Measurements from ENCODE around the gene ZDHHC5. TPM values are rescaled to one million over a fixed set of nuclear protein-coding genes. Genes with fewer than 3 reads are reported as not detected.

The ZDHHC5 gene
- total and polyA plus RNA-seq, 2 of the 13 experiments (the other 11 are each of a cell fraction or from before 2014, with no cell fraction given), result 26.6 to 34.0 TPM

- TF ChIP-seq ELK4 (CRISPR knock-in tag; IDR thresholded peaks at IDR 0.05; ENCODE audit: borderline replicate concordance) (0 out of 2 replicates have a peak, but pooled peaks have one; percentile 67), ZNF564 (CRISPR knock-in tag; IDR thresholded peaks at IDR 0.05) (peak; percentile 73), POLR2AphosphoS5 (IDR thresholded peaks at IDR 0.05; ENCODE audit: low read depth, low read length) (peak; percentile 71), SMARCC2 (IDR thresholded peaks at IDR 0.05) (no peak), HOMEZ (CRISPR knock-in tag; IDR thresholded peaks at IDR 0.05; ENCODE audit: low read depth) (peak; percentile 56; the same call in 1 of the 2 replicates), CBX1 (IDR thresholded peaks at IDR 0.05; ENCODE audit: low read depth) (no peak), ZNF879 (CRISPR knock-in tag; IDR thresholded peaks at IDR 0.05) (no peak), IRX3 (CRISPR knock-in tag; IDR thresholded peaks at IDR 0.05; ENCODE audit: borderline replicate concordance, low read depth) (no peak; the same call in 1 of the 2 replicates), ZNF605 (CRISPR knock-in tag; IDR thresholded peaks at IDR 0.05) (peak; percentile 81), NONO (IDR thresholded peaks at IDR 0.05) (no peak), NONO (CRISPR knock-in tag; conservative IDR thresholded peaks at IDR 0.05) (peak; percentile 91), ZNF740 (CRISPR knock-in tag; IDR thresholded peaks at IDR 0.05) (0 out of 2 replicates have a peak, but pooled peaks have one; percentile 22), ZNF292 (CRISPR knock-in tag; IDR thresholded peaks at IDR 0.05; ENCODE audit: borderline replicate concordance, low read depth) (peak; percentile 81; the same call in 1 of the 2 replicates), NPAS2 (CRISPR knock-in tag; IDR thresholded peaks at IDR 0.05; ENCODE audit: borderline replicate concordance) (no peak), HNRNPLL (IDR thresholded peaks at IDR 0.05; ENCODE audit: low read depth, low read length, poor library complexity, severe bottlenecking) (peak; percentile 53), FOXJ3 (CRISPR knock-in tag; IDR thresholded peaks at IDR 0.05; ENCODE audit: borderline replicate concordance) (peak; percentile 87; the same call in 1 of the 2 replicates), DR1 (CRISPR knock-in tag; IDR thresholded peaks at IDR 0.05) (peak; percentile 88), SPEN (CRISPR knock-in tag; IDR thresholded peaks at IDR 0.05; ENCODE audit: low read depth) (peak; percentile 86), ZNF362 (CRISPR knock-in tag; IDR thresholded peaks at IDR 0.05; ENCODE audit: borderline replicate concordance) (peak; percentile 20; the same call in 1 of the 2 replicates), ZMYM2 (CRISPR knock-in tag; IDR thresholded peaks at IDR 0.05) (no peak), AKAP8 (CRISPR knock-in tag; IDR thresholded peaks at IDR 0.05) (no peak), JDP2 (CRISPR knock-in tag; IDR thresholded peaks at IDR 0.05; ENCODE audit: borderline replicate concordance) (no peak), KLF6 (CRISPR knock-in tag; IDR thresholded peaks at IDR 0.05) (0 out of 2 replicates have a peak, but pooled peaks have one; percentile 30), ZNF720 (CRISPR knock-in tag; IDR thresholded peaks at IDR 0.05) (no peak), ZSCAN9 (CRISPR knock-in tag; IDR thresholded peaks at IDR 0.05; ENCODE audit: borderline replicate concordance) (no peak), PLSCR1 (CRISPR knock-in tag; IDR thresholded peaks at IDR 0.05; ENCODE audit: borderline replicate concordance) (no peak)
These were observed 10.5 kb upstream of the ZDHHC5 start, which contains the start of gene CLP1 (continued) for GRCh38 chr11:57657194-57658022.
